Upper lobe of right lung (tissue), 1 donor: ENCODE results near the gene EYS. TPM values are rescaled to one million over a fixed set of nuclear protein-coding genes. Genes with fewer than 3 reads are reported as not detected.

Source experiments
- ATAC-seq: fragments of 200-7000 bp; cut with Tn5 transposase; one replicate; pipeline ENCODE4 v1.9.1; 2020; ENCODE audit warnings: mild to moderate bottlenecking, moderate library complexity
- DNase-seq: peaks from one replicate; pipeline ENCODE4 v3.0.0-alpha.2; 2020
- H3K27ac ChIP-seq: fragments of 200-600 bp; one replicate; pipeline ENCODE4 v1.8.0; 2022
- H3K27me3 ChIP-seq: fragments of 200-600 bp; one replicate; pipeline ENCODE4 v1.8.0; 2022; ENCODE audit warnings: mild to moderate bottlenecking
- H3K36me3 ChIP-seq: fragments of 200-600 bp; one replicate; pipeline ENCODE4 v1.8.0; 2022
- H3K4me1 ChIP-seq: fragments of 200-600 bp; one replicate; pipeline ENCODE4 v1.8.0; 2022
- H3K4me3 ChIP-seq: fragments of 200-600 bp; one replicate; pipeline ENCODE4 v1.8.0; 2022; ENCODE audit warnings: mild to moderate bottlenecking
- H3K9me3 ChIP-seq: fragments of 200-600 bp; one replicate; pipeline ENCODE4 v1.8.0; 2022
- intact Hi-C: fragments of 100-400 bp; cut with DNase I; formaldehyde crosslinking; loops from one replicate; pipeline ENCODE4 v1.11.0; 2022
- total RNA-seq: library from RNA; stranded (reverse); fragmentation: NEBNext Ultra II Directional; extraction: Animal tissue kit (Norgen Biotek cat#: 25700); gene quantifications from one replicate; pipeline ENCODE4 v1.2.1, GENCODE V29; 2021
- TF ChIP-seq, protein P1 (sequence below): fragments of 200-600 bp; IDR thresholded peaks from one replicate; pipeline ENCODE4 v1.8.0; 2022; ENCODE audit warnings: antibody characterized with exemption
- donor health status: DM: no; HTN: yes; CAD: no; lungs with severe emphysema.

EYS gene
- total RNA-seq, 1 donor from 2014 or later, result not detected

DNA sequence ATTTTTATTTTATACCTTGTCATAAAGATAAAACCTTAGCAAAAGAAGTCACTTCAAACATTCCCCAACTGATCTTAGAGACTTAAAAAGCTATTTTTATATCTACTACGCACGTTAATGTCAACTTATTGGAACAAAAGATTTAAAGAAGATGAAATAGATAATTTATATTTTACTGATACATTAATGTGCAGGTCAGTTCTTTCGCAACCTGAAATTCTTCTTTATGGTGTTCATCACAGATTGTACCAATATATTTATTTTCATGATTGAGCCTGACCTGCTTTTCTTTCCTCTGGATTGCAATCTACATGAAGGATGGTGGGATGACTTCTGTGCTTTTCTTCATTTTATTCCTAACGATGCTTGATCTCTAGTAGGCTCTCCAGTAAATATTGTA is 1475.1 kb downstream of the EYS start:
- H3K27me3 ChIP-seq, result no peaks in the 10 kb centered on the region
- DNase-seq (no peak), ATAC-seq (no peak)
- H3K4me3 ChIP-seq, result no peak overlapping the region
- H3K36me3 ChIP-seq, result no peaks in the 10 kb centered on the region
- no peaks in the 10 kb centered on the region for H3K9me3 ChIP-seq
- no peak overlapping the region for H3K27ac ChIP-seq
- no peaks in the 10 kb centered on the region for H3K4me1 ChIP-seq
- TF ChIP-seq, protein P1, sequence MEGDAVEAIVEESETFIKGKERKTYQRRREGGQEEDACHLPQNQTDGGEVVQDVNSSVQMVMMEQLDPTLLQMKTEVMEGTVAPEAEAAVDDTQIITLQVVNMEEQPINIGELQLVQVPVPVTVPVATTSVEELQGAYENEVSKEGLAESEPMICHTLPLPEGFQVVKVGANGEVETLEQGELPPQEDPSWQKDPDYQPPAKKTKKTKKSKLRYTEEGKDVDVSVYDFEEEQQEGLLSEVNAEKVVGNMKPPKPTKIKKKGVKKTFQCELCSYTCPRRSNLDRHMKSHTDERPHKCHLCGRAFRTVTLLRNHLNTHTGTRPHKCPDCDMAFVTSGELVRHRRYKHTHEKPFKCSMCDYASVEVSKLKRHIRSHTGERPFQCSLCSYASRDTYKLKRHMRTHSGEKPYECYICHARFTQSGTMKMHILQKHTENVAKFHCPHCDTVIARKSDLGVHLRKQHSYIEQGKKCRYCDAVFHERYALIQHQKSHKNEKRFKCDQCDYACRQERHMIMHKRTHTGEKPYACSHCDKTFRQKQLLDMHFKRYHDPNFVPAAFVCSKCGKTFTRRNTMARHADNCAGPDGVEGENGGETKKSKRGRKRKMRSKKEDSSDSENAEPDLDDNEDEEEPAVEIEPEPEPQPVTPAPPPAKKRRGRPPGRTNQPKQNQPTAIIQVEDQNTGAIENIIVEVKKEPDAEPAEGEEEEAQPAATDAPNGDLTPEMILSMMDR, result no peak
- intact Hi-C loops, result no loop called here

DNA sequence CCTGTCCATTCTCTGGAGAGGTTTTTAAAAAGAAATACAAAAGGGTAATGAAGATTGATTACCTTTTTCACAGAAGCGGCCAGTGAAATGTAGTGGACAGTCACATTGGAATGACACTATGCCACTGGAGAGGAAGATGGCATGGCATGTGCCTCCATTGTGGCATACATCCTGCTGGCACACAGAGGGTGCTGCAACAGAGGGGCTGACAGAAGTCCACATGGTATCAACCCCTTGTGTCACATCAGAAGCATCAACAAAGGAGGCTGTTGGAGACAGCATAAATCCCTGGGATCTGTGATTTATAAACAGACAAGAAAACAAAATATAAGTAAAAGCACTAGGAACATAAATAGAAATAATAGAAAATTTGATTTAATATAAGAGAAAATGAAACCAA is 1476.5 kb downstream of the EYS start:
- ATAC-seq (no peak), DNase-seq (no peak)
- no peaks in the 10 kb centered on the region for H3K36me3 ChIP-seq
- H3K27me3 ChIP-seq, result no peaks in the 10 kb centered on the region
- TF ChIP-seq, protein P1, result no peak
- H3K4me1 ChIP-seq, result no peaks in the 10 kb centered on the region
- no peak overlapping the region for H3K4me3 ChIP-seq
- H3K9me3 ChIP-seq, result no peaks in the 10 kb centered on the region
- no peak overlapping the region for H3K27ac ChIP-seq
- intact Hi-C loops, result no loop called here

DNA sequence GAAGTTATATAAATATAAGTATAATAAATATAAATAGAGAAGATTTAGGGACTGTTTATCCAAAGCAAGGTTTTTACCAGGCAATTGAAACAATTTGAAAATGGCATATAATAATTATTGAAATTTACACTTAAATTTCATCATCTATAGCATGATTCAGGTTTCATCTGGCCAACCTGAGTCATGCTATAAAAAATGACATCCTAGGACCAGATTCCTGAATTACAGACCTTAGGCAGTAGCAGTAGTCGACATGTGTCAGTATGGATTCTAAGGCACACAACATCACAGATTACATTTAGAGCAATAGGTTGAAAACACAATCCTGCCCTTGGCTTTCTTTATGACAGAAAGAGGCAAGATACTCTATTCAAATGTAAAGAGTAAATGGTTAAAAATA is 1479.2 kb downstream of the EYS start:
- TF ChIP-seq, protein P1, result no peak
- no peak for DNase-seq
- no peak overlapping the region for H3K4me3 ChIP-seq

DNA sequence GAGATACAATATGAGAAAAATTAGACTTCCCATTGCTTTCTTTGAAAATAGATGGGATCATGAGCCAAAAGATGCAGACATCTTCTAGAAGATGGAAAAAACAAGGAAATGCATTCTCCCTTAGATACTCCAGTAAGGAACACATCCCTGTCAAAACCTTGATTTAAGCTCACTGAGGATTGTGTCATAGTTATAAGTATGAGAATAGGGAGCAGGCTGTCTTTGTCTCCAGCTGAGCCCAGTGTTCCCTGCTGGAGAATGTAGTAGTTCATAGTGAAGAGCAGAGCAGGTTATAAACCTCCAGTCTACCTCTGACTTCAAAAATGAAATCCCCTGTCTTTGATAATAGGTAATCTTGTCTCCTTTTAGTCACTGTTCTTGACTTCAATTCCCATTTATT is 1481.5 kb downstream of the EYS start:
- intact Hi-C loops, result no loop called here
- H3K4me1 ChIP-seq, result no peaks in the 10 kb centered on the region
- H3K27me3 ChIP-seq, result no peaks in the 10 kb centered on the region
- H3K9me3 ChIP-seq, result no peaks in the 10 kb centered on the region
- ATAC-seq (no peak), DNase-seq (no peak)
- no peak overlapping the region for H3K4me3 ChIP-seq
- no peaks in the 10 kb centered on the region for H3K36me3 ChIP-seq
- TF ChIP-seq, protein P1, result no peak
- no peak overlapping the region for H3K27ac ChIP-seq

More for the DNA sequence above, 1479.2 kb downstream of the EYS start:
- H3K36me3 ChIP-seq, result no peaks in the 10 kb centered on the region
- no peaks in the 10 kb centered on the region for H3K4me1 ChIP-seq
- no peak for ATAC-seq
- H3K27ac ChIP-seq, result no peak overlapping the region
- H3K9me3 ChIP-seq, result no peaks in the 10 kb centered on the region
- intact Hi-C loops, result no loop called here
- no peaks in the 10 kb centered on the region for H3K27me3 ChIP-seq

DNA sequence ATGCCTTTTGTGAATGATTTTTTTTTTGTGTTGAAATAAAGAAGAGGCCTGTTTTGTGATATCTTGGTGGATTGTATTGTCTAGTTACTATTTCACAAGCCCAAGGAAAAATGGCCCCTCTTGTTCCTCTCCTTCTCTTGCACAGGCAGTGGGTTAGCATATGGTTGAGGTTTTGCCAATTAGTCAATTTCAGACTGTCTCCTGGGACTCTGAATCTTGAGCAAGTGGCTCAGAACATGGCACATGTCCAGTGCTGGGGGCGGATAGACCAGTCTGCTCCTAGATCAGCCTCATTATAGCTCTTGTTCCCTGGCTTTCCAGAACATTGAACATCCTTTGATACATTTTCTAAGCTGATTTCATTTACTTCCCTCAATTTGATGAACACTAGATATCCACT is 1482.2 kb downstream of the EYS start:
- no peak for ATAC-seq
- Histone ChIP-seq H3K4me1 (no peaks in the 10 kb centered on the region), H3K4me3 (no peak overlapping the region), H3K27ac (no peak overlapping the region), H3K27me3 (no peaks in the 10 kb centered on the region), H3K9me3 (no peaks in the 10 kb centered on the region), H3K36me3 (no peaks in the 10 kb centered on the region)
- DNase-seq, result no peak
- TF ChIP-seq, protein P1, result no peak
- intact Hi-C loops, result no loop called here

DNA sequence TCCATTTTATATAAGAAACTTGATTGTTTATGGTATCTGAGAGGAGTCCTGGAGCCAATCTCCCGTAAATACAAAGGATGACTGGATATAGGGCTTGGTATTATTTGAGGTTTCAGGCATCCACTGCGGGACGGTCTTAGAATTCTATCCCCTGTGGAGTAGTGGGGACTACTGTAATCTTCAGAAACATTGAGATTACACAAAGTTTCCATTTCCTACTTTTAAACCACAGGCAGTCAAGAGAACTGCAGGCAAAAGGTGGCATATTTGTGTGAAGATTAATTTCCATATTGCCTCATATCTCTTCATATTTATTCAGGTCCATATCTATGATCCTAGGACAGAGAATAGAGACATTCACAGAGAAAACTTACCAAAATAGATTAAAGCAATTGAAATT is 1485.2 kb downstream of the EYS start:
- Histone ChIP-seq H3K4me1 (no peaks in the 10 kb centered on the region), H3K4me3 (no peak overlapping the region), H3K27ac (no peak overlapping the region), H3K9me3 (no peaks in the 10 kb centered on the region), H3K27me3 (no peaks in the 10 kb centered on the region), H3K36me3 (no peaks in the 10 kb centered on the region)
- DNase-seq, result no peak
- intact Hi-C loops, result no loop called here
- TF ChIP-seq, protein P1, result no peak
- ATAC-seq, result no peak
